Measurements from ENCODE around the gene C17orf50.

Gene C17orf50

DNA sequence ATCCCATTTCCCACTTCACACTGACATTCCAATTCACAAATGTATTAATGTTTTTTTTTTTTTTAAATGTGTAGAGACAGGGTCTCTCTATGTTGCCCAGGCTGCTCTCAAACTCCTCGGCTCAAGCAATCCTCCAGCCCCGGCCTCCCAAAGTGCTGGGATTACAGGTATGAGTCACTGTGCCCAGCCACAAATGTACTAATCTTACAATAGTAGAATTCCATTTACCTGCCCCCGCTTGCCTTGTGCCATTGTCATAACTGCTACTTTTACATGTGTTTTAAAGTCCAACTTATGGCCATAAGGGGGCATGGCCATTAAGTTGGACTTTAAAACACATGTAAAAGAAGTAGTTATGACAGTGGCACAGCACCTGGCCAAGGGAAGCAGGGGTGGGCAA is 30.2 kb downstream of the C17orf50 start:
- Histone ChIP-seq H3K27me3 (ENCODE audit: control insufficient read depth in 1 of 2, insufficient read depth in 2 of 2, low read length in 2 of 2) (peaks cover 0 to 3% of the 10 kb centered on the region in 2 donors), H3K4me1 (ENCODE audit: control insufficient read depth, insufficient read depth, low read length) (peaks cover 53% of the 10 kb centered on the region), H3K36me3 (ENCODE audit: control insufficient read depth in 2 of 2, insufficient read depth in 2 of 2, low read length in 2 of 2) (no peaks in the 10 kb centered on the region), H3K27ac (ENCODE audit: low read length) (no peak overlapping the region), H3K9ac (ENCODE audit: low read length in 2 of 2) (no peak overlapping the region), H3K9me3 (ENCODE audit: control insufficient read depth in 2 of 2, low read length in 2 of 2) (peaks cover 0 to 7% of the 10 kb centered on the region in 2 donors), H3K4me3 (ENCODE audit: low read length in 2 of 2) (no peak overlapping the region)

DNA sequence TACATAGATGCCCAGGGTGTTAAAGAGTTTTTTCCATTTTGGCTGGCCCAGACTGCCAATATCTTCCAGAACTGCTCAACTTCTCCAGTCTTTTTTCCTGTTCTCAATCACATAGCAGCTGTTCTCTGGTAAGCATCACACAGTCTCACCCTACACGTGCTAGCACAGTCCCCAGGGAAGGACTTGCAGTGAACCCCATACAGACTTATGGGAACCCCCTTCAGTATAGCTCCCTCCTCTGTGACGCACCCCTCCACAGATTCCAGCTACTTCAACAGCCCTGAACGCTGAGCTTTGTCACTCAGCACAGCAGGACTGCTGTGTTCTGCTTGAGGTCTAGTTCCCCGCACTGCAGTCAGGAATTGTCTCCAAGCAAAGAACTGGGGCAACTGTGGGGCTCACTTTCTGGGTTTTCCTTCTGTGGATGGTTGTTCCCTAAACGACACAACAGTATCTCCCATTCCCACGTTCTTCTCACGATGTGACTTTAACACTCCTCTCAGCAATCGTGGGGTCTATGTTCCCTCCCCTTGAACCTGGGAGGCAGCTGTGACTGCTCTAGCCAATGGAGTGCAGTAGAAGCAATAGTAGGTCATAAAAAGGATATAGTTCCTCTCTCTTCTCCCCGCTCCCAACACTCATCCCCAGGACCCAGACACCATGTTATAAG is 31.1 kb downstream of the C17orf50 start:
- no peaks in the 10 kb centered on the region for H3K36me3 ChIP-seq (ENCODE audit: control insufficient read depth in 2 of 2, insufficient read depth in 2 of 2, low read length in 2 of 2)
- H3K27me3 ChIP-seq (ENCODE audit: control insufficient read depth in 1 of 2, insufficient read depth in 2 of 2, low read length in 2 of 2), result peaks cover 0 to 3% of the 10 kb centered on the region in 2 donors
- no peak overlapping the region for H3K9ac ChIP-seq (ENCODE audit: low read length in 2 of 2)
- peaks cover 53% of the 10 kb centered on the region for H3K4me1 ChIP-seq (ENCODE audit: control insufficient read depth, insufficient read depth, low read length)
- peaks cover 0 to 7% of the 10 kb centered on the region in 2 donors for H3K9me3 ChIP-seq (ENCODE audit: control insufficient read depth in 2 of 2, low read length in 2 of 2)
- peak overlapping the region; percentile 24 for H3K27ac ChIP-seq (ENCODE audit: low read length)
- no peak overlapping the region for H3K4me3 ChIP-seq (ENCODE audit: low read length in 2 of 2)

DNA sequence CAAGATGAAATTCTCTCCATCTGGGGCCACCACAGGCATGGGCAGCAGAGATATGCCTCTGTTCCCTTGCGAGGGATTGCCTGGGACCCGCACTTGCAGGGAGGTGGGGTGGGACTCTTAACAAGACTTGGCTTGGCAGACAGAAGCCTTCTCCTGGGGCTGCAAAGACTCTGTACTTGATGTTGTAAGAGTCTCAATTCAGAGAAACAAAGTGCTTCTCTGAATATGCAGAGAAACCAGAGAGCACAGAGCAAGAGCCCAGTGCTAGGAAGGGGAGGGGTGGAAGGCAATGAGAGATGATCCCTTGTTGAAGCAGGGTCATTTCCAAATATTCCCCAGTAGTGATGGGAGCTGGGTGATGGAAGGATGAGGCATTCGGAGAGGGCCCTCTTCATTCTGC is 32.6 kb downstream of the C17orf50 start:
- Histone ChIP-seq H3K36me3 (ENCODE audit: control insufficient read depth in 2 of 2, insufficient read depth in 2 of 2, low read length in 2 of 2) (no peaks in the 10 kb centered on the region), H3K27ac (ENCODE audit: low read length) (no peak overlapping the region), H3K9ac (ENCODE audit: low read length in 2 of 2) (peak overlapping the region in 1 of 2 donors; percentile 20), H3K9me3 (ENCODE audit: control insufficient read depth in 2 of 2, low read length in 2 of 2) (peaks cover 0 to 7% of the 10 kb centered on the region in 2 donors), H3K4me3 (ENCODE audit: low read length in 2 of 2) (peak overlapping the region; percentile 37 to 49), H3K27me3 (ENCODE audit: control insufficient read depth in 1 of 2, insufficient read depth in 2 of 2, low read length in 2 of 2) (peaks cover 0 to 3% of the 10 kb centered on the region in 2 donors), H3K4me1 (ENCODE audit: control insufficient read depth, insufficient read depth, low read length) (peaks cover 38% of the 10 kb centered on the region)

DNA sequence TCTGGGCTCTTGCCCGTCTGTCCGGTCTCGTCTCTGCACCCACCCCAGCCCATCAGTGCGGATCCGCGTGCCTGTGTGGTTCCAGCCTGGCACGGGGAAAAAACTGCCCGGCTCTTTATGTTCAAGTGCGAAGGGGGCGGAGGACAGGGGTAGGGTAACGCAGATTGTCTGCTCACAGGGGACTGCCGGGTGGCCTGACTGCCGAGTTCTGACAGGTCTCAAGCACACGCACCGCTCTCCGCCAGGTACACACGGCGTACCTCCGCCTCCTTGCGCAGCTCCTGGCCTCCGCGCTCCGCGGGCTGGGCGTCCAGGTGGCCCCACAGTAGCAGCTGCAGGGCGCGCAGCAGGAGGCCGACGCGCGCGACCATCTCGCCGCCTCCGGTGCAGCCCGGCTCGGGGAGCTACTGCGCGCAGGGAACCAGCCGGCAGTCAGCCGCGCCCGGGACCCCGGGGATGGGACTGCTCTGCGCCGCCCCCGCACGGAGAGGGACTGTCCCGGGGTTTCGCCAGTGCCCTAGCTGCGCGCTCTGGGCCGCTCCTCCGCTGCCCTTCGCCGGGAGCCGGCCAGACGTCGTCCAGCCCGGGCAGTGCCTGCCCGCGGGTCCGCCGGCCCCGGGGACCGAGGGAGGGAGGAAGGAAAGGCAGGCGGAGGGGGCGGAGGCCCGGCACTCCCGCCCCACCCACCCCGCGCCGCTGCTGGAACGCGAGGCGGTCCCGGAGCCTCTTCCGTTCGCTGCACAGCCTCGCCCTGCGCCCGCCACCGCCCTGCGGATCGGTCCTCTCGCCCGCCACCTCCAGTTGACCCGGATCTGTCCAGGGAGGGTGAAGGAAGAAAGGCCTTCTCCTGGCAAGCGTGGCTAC is 34.6 kb downstream of the C17orf50 start, which contains the start of gene MMP28:
Gene MMP28 (minus strand): TSS at position 635 of the 864 bp plus-strand sequence. CDS start 264 bp downstream, at position 371.
- Histone ChIP-seq H3K27ac (ENCODE audit: low read length) (peak within 1 kb of the TSS; percentile 31), H3K4me1 (ENCODE audit: control insufficient read depth, insufficient read depth, low read length) (peaks cover 38% of the 10 kb centered on the region), H3K9me3 (ENCODE audit: control insufficient read depth in 2 of 2, low read length in 2 of 2) (peaks cover 0 to 7% of the 10 kb centered on the region in 2 donors), H3K4me3 (ENCODE audit: low read length in 2 of 2) (peak within 1 kb of the TSS; percentile 82 to 85), H3K36me3 (ENCODE audit: control insufficient read depth in 2 of 2, insufficient read depth in 2 of 2, low read length in 2 of 2) (no peaks in the 10 kb centered on the region), H3K9ac (ENCODE audit: low read length in 2 of 2) (peak within 1 kb of the TSS; percentile 44 to 62), H3K27me3 (ENCODE audit: control insufficient read depth in 1 of 2, insufficient read depth in 2 of 2, low read length in 2 of 2) (peaks cover 0 to 3% of the 10 kb centered on the region in 2 donors)

DNA sequence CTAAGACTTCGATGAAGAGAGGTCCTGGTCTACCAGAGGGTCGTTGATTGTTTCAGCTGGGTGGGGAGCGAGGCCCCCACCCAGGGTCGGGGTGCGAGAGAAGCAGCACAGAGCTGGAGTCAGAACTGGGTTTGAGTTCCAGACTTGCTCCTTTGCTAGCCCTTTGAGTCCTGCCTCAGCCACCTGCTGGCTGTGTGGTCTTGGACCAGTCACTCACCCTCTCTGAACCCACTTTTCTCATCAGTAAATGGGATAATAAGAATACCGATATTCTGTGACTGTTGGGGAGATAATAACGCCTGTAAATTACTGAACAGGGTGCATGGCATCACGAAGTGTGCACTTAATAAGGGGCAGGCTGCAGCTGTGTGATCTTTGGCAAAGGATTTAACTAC is 35.2 kb downstream of the C17orf50 start:
- peak overlapping the region; percentile 72 to 85 for H3K4me3 ChIP-seq (ENCODE audit: low read length in 2 of 2)
- H3K9ac ChIP-seq (ENCODE audit: low read length in 2 of 2), result peak overlapping the region in 1 of 2 donors; percentile 62
- H3K27me3 ChIP-seq (ENCODE audit: control insufficient read depth in 1 of 2, insufficient read depth in 2 of 2, low read length in 2 of 2), result peaks cover 0 to 3% of the 10 kb centered on the region in 2 donors
- H3K4me1 ChIP-seq (ENCODE audit: control insufficient read depth, insufficient read depth, low read length), result peaks cover 44% of the 10 kb centered on the region
- H3K36me3 ChIP-seq (ENCODE audit: control insufficient read depth in 2 of 2, insufficient read depth in 2 of 2, low read length in 2 of 2), result no peaks in the 10 kb centered on the region
- no peak overlapping the region for H3K27ac ChIP-seq (ENCODE audit: low read length)
- peaks cover 0 to 7% of the 10 kb centered on the region in 2 donors for H3K9me3 ChIP-seq (ENCODE audit: control insufficient read depth in 2 of 2, low read length in 2 of 2)

DNA sequence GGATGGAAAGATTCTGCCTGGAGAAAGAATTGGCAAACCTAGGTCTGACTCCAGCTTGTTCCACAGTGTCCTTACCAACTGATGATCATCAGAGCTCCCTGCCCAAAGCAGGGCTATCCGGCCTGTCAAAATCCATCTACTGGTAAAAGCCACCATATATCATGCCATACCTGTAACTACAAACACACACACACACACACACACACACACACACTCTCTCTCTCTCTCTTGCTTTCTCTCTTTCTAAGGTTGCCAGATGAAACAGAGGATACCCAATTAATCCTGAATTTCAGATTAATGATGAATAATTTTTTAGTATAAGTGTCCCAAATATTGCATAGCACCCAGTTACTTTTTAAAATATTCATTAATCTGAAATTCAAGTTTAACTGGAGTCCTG is 36.3 kb downstream of the C17orf50 start:
- no peak overlapping the region for H3K4me3 ChIP-seq (ENCODE audit: low read length in 2 of 2)
- peaks cover 0 to 3% of the 10 kb centered on the region in 2 donors for H3K27me3 ChIP-seq (ENCODE audit: control insufficient read depth in 1 of 2, insufficient read depth in 2 of 2, low read length in 2 of 2)
- peaks cover 0 to 4% of the 10 kb centered on the region in 2 donors for H3K9me3 ChIP-seq (ENCODE audit: control insufficient read depth in 2 of 2, low read length in 2 of 2)
- no peak overlapping the region for H3K27ac ChIP-seq (ENCODE audit: low read length)
- peaks cover 54% of the 10 kb centered on the region for H3K4me1 ChIP-seq (ENCODE audit: control insufficient read depth, insufficient read depth, low read length)
- no peak overlapping the region for H3K9ac ChIP-seq (ENCODE audit: low read length in 2 of 2)
- H3K36me3 ChIP-seq (ENCODE audit: control insufficient read depth in 2 of 2, insufficient read depth in 2 of 2, low read length in 2 of 2), result no peaks in the 10 kb centered on the region

DNA sequence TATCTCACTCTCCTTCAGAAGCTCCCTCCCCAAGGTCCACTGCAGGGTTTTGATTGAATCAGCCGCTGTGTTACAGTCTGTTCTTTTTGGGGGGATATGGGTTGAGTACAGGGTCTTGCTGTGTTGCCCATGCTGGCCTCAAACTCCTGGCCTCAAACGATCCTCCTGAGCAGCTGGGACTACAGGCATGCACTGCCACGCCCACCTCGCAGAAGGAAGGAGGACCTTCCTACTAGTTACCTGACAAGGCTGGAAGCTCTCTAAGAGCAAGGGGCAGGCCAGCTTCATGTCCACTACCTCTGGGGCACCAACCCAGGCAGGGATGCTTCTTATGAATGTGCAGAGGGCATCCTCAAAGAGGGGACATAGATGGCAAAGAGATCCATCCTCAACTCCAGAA is 36.7 kb downstream of the C17orf50 start:
- H3K4me1 ChIP-seq (ENCODE audit: control insufficient read depth, insufficient read depth, low read length), result peaks cover 50% of the 10 kb centered on the region
- no peak overlapping the region for H3K27ac ChIP-seq (ENCODE audit: low read length)
- H3K4me3 ChIP-seq (ENCODE audit: low read length in 2 of 2), result no peak overlapping the region
- H3K9me3 ChIP-seq (ENCODE audit: control insufficient read depth in 2 of 2, low read length in 2 of 2), result peaks cover 0 to under 1% of the 10 kb centered on the region in 2 donors
- H3K9ac ChIP-seq (ENCODE audit: low read length in 2 of 2), result peak overlapping the region in 1 of 2 donors; percentile 29
- peaks cover 0 to 3% of the 10 kb centered on the region in 2 donors for H3K27me3 ChIP-seq (ENCODE audit: control insufficient read depth in 1 of 2, insufficient read depth in 2 of 2, low read length in 2 of 2)
- no peaks in the 10 kb centered on the region for H3K36me3 ChIP-seq (ENCODE audit: control insufficient read depth in 2 of 2, insufficient read depth in 2 of 2, low read length in 2 of 2)

DNA sequence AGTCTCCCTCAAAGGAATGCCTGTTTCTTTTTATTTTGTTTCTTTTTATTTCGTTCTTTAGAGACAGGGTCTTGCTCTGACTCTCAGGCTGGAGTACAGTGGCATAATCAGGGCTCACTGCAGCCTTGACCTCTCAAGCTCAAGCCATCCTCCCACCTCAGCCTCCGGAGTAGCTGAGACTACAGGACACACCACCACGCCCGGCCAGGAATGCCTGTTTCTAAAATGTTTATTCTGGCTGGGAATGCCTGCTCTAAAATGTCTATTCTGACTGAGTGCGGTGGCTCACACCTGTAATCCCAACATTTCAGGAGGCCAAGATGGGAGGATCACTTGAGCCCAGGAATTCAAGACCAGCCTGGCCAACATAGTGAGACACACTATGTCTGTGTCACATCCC is 37.2 kb downstream of the C17orf50 start:
- H3K36me3 ChIP-seq (ENCODE audit: control insufficient read depth in 2 of 2, insufficient read depth in 2 of 2, low read length in 2 of 2), result no peaks in the 10 kb centered on the region
- H3K4me3 ChIP-seq (ENCODE audit: low read length in 2 of 2), result no peak overlapping the region
- H3K4me1 ChIP-seq (ENCODE audit: control insufficient read depth, insufficient read depth, low read length), result peaks cover 47% of the 10 kb centered on the region
- H3K9me3 ChIP-seq (ENCODE audit: control insufficient read depth in 2 of 2, low read length in 2 of 2), result no peaks in the 10 kb centered on the region
- peaks cover 0 to 3% of the 10 kb centered on the region in 2 donors for H3K27me3 ChIP-seq (ENCODE audit: control insufficient read depth in 1 of 2, insufficient read depth in 2 of 2, low read length in 2 of 2)
- no peak overlapping the region for H3K27ac ChIP-seq (ENCODE audit: low read length)
- no peak overlapping the region for H3K9ac ChIP-seq (ENCODE audit: low read length in 2 of 2)

DNA sequence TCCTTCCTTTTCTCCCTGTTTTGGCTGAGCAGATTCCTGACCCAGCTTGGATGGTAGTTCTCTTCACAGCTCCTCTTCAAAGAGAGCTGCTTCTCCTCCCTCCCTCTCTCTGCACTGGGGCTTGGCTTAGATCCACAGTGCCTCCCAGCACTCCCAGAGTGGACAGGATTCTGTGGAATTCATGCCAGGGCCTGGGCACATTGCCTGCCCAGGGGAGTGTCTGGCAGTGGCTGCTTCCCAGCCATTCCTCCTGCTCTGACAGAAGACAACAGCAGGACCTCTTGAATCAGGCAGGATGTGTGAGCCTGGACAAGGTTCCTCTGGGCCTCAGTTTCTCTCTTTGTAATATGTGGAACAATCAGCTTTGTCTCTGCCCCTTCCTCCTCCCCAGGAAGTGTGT is 39.3 kb downstream of the C17orf50 start:
- Histone ChIP-seq H3K9me3 (ENCODE audit: control insufficient read depth in 2 of 2, low read length in 2 of 2) (no peaks in the 10 kb centered on the region), H3K9ac (ENCODE audit: low read length in 2 of 2) (peak overlapping the region in 1 of 2 donors; percentile 29), H3K4me1 (ENCODE audit: control insufficient read depth, insufficient read depth, low read length) (peaks cover 38% of the 10 kb centered on the region), H3K36me3 (ENCODE audit: control insufficient read depth in 2 of 2, insufficient read depth in 2 of 2, low read length in 2 of 2) (no peaks in the 10 kb centered on the region), H3K4me3 (ENCODE audit: low read length in 2 of 2) (no peak overlapping the region), H3K27me3 (ENCODE audit: control insufficient read depth in 1 of 2, insufficient read depth in 2 of 2, low read length in 2 of 2) (no peaks in the 10 kb centered on the region), H3K27ac (ENCODE audit: low read length) (peak overlapping the region; percentile 31)

DNA sequence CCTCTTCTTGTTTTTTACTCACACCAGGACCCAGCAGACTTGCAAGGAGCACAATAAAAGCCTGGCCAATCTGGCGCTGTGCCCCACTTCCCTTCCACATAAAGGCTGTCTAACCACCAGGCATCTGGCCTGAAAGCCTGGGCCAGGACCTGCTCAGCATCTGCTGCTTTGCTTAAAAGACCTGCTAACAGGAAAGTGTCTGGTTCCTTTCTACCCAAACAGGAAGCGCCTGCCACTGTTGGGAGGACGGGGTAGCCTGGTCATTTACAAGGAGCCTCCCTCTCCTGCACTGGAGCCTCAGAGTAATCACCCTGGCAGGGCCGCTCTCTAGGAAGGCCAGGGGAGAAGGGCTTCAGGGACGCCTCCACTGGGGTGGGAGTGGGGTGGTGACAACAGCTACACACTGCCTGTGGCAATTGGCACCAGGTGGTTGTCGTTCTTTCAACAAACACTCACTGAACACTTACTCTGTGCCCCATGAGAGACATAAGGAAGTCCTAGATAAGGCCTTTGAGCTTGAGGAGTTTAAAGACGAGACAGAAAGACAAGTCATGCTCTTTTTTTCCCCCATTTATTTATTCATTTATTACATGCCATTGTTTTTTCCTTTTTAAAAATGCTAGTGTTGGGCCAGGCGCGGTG is 41.0 kb downstream of the C17orf50 start:
- H3K4me1 ChIP-seq (ENCODE audit: control insufficient read depth, insufficient read depth, low read length), result peaks cover 36% of the 10 kb centered on the region
- peak overlapping the region in 1 of 2 donors; percentile 40 for H3K4me3 ChIP-seq (ENCODE audit: low read length in 2 of 2)
- H3K9ac ChIP-seq (ENCODE audit: low read length in 2 of 2), result peak overlapping the region in 1 of 2 donors; percentile 13
- no peaks in the 10 kb centered on the region for H3K9me3 ChIP-seq (ENCODE audit: control insufficient read depth in 2 of 2, low read length in 2 of 2)
- H3K27me3 ChIP-seq (ENCODE audit: control insufficient read depth in 1 of 2, insufficient read depth in 2 of 2, low read length in 2 of 2), result no peaks in the 10 kb centered on the region
- H3K36me3 ChIP-seq (ENCODE audit: control insufficient read depth in 2 of 2, insufficient read depth in 2 of 2, low read length in 2 of 2), result no peaks in the 10 kb centered on the region
- H3K27ac ChIP-seq (ENCODE audit: low read length), result peak overlapping the region; percentile 60
